Placental epithelial cell (primary cell): ENCODE measurements around the gene MRC2. TPM values are rescaled to one million over a fixed set of nuclear protein-coding genes. Genes with fewer than 3 reads are reported as not detected.

Source experiments
- small RNA-seq: library from RNA; depleted of rRNA; stranded (forward); fragments of <200 nt; gene quantifications from one replicate; pipeline ENCODE3, GENCODE V24; 2012
- total RNA-seq: library from RNA; depleted of rRNA; stranded (reverse); fragments of >200 nt; gene quantifications from 2 replicates; pipeline ENCODE4 v1.2.3, GENCODE V29; 2012

The MRC2 gene
- 9.0 and 18.8 TPM in 2 replicates for total RNA-seq

DNA sequence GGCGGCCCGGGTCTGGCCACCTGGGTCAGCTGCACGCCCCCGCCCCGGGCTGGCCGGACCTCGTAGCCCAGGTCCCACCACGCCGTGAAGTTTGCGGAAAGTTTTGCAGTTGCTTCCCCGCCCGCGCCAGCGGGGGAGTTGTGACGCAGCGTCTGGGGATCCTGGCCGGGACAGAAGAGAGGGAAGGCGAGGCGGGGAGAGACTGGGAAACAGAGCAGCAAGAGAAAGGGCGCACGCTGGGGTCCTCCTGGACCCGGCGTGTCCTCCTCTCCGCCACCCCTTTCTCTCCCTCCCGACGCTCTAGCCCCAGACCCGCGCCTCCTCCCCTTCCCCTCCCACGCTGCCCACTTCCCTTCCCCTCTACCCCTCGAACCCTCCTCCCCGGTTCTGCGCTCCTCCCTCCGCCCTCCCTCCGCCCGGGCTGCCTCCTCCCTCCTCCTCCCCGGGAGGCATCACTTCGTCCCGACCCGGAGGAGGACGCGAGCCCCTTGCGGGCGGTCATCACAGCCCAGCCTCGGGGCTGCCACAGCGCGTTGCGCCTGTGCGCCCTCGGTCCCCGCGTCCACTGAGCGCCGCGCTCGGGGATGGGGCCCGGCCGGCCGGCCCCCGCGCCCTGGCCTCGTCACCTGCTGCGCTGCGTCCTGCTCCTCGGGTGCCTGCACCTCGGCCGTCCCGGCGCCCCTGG, at the start of gene MRC2:
Gene MRC2, plus strand, starts transcription at position 452 of the 685 bp plus-strand sequence. Its CDS starts 133 bp downstream, at position 585.

Small RNA genes within 50 kb of the gene (small RNA-seq; reads per million reads assigned to genes)
- not detected for gene RF00019
- gene RNU6-446P = not detected

Other genes starting within 250 kb of the MRC2 start
- gene EFCAB3, start 247.1 kb upstream of the MRC2 start, total RNA-seq = not detected in 2 replicates
- gene METTL2A, start 203.8 kb upstream of the MRC2 start, total RNA-seq = 11.8 and 19.8 TPM in 2 replicates
- gene TLK2, start 148.8 kb upstream of the MRC2 start, total RNA-seq = 29.8 and 33.4 TPM in 2 replicates
- 1.2 and 1.6 TPM in 2 replicates for gene MARCHF10, start 180.6 kb downstream of the MRC2 start, total RNA-seq